Colonic mucosa (tissue), 4 donors: ENCODE results near the gene PSMG2. TPM values are rescaled to one million over a fixed set of nuclear protein-coding genes. Genes with fewer than 3 reads are reported as not detected.

Experiments used
- DNase-seq: peaks from one replicate; pipeline ENCODE4 v3.0.0-alpha.2; 2020
- H3K27ac ChIP-seq: fragments of 200-600 bp; one replicate; pipeline ENCODE4 v1.8.0; 2021
- H3K27me3 ChIP-seq: fragments of 200-600 bp; one replicate; pipeline ENCODE4 v1.8.0; 2021
- H3K36me3 ChIP-seq: fragments of 200-600 bp; one replicate; pipeline ENCODE4 v1.8.0; 2021
- H3K4me1 ChIP-seq: fragments of 200-600 bp; one replicate; pipeline ENCODE4 v1.8.0; 2021; ENCODE audit warnings: mild to moderate bottlenecking
- H3K4me3 ChIP-seq: fragments of 200-600 bp; one replicate; pipeline ENCODE4 v1.8.0; 2021
- H3K9ac ChIP-seq, 2 donors: one replicate each; pipeline ENCODE4 v1.7.0; 2013; ENCODE audit warnings: control low read depth in 2 of 2, low read depth in 2 of 2, low read length in 2 of 2
- H3K9me3 ChIP-seq: fragments of 200-600 bp; one replicate; pipeline ENCODE4 v1.8.0; 2021
- intact Hi-C: fragments of 100-400 bp; cut with DNase I; formaldehyde crosslinking; loops from one replicate; pipeline ENCODE4 v1.14.1; 2022
- total RNA-seq, 2 donors: library from RNA; stranded (reverse); fragmentation: NEBNext Ultra II Directional in 1 of 2; extraction: Animal tissue kit (Norgen Biotek cat#: 25700) in 1 of 2; gene quantifications; one replicate each; pipeline ENCODE4 v1.2.1, GENCODE V29; 2021
- TF ChIP-seq, protein P1 (sequence below): fragments of 200-600 bp; IDR thresholded peaks from one replicate; pipeline ENCODE4 v1.8.0; 2022; ENCODE audit warnings: antibody characterized with exemption, mild to moderate bottlenecking
- donor health status: healthy.
- donor health status: DM: no; HTN: no; CAD: no.
- donor health status: DM: no; HTN: no; CAD: no.

Gene PSMG2
- total RNA-seq, 2 donors from 2014 or later, result 75.4 to 87.3 TPM

- no peaks in the 10 kb centered on the region for H3K9me3 ChIP-seq
- intact Hi-C loops, result no loop called here
- no peaks in the 10 kb centered on the region for H3K36me3 ChIP-seq
- no peak overlapping the region for H3K9ac ChIP-seq
- TF ChIP-seq, protein P1, sequence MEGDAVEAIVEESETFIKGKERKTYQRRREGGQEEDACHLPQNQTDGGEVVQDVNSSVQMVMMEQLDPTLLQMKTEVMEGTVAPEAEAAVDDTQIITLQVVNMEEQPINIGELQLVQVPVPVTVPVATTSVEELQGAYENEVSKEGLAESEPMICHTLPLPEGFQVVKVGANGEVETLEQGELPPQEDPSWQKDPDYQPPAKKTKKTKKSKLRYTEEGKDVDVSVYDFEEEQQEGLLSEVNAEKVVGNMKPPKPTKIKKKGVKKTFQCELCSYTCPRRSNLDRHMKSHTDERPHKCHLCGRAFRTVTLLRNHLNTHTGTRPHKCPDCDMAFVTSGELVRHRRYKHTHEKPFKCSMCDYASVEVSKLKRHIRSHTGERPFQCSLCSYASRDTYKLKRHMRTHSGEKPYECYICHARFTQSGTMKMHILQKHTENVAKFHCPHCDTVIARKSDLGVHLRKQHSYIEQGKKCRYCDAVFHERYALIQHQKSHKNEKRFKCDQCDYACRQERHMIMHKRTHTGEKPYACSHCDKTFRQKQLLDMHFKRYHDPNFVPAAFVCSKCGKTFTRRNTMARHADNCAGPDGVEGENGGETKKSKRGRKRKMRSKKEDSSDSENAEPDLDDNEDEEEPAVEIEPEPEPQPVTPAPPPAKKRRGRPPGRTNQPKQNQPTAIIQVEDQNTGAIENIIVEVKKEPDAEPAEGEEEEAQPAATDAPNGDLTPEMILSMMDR, result no peak
- no peaks in the 10 kb centered on the region for H3K27me3 ChIP-seq
- no peaks in the 10 kb centered on the region for H3K4me1 ChIP-seq
- H3K27ac ChIP-seq, result no peak overlapping the region
- H3K4me3 ChIP-seq, result no peak overlapping the region
- no peak for DNase-seq
These were observed 72.1 kb downstream of the PSMG2 start for GRCh38 chr18:12774982-12775381.

Other genes with a start within 250 kb of the PSMG2 start
- 1 to 10 TPM; 2.7 to 9.0 TPM for gene SPIRE1, start 44.9 kb upstream of the PSMG2 start, total RNA-seq
- gene CEP76, start 319 bp upstream of the PSMG2 start, total RNA-seq, result 10 to 100 TPM in 1 of 2 donors, 1 to 10 TPM in 1; 4.7 to 10.7 TPM
- 10 to 100 TPM; 32.2 to 34.3 TPM for gene PTPN2, start 181.2 kb downstream of the PSMG2 start, total RNA-seq
- 10 to 100 TPM; 35.1 to 55.6 TPM for gene SEH1L, start 245.0 kb downstream of the PSMG2 start, total RNA-seq